ENCODE data around the gene RPL27.

GRCh38 chr17:42982266-42982665 is 16.0 kb upstream of the RPL27 start:
- no peak for TF ChIP-seq CTCF (IDR thresholded peaks at IDR 0.05)
- no peak for TF ChIP-seq POLR2A (IDR thresholded peaks at IDR 0.05)
